Hematopoietic multipotent progenitor cell treated with erythropoietin and hydrocortisone succinate and interleukin-3 and kit ligand, for 6 days (in vitro differentiated cells): Measurements from ENCODE around the gene FOXJ2.
"Not testable (repeated sequence)": the region's sequence is repeated elsewhere in the genome, so short reads cannot be mapped to it uniquely, and the experiment has no call there.

Experiments
- DNase-seq: peaks from one replicate; pipeline ENCODE4 v3.0.0-alpha.2; 2015

FOXJ2 gene

GRCh38 chr12:8071820-8072219 lies 39.3 kb downstream of the FOXJ2 start:
- DNase-seq: not testable (repeated sequence)

DNA sequence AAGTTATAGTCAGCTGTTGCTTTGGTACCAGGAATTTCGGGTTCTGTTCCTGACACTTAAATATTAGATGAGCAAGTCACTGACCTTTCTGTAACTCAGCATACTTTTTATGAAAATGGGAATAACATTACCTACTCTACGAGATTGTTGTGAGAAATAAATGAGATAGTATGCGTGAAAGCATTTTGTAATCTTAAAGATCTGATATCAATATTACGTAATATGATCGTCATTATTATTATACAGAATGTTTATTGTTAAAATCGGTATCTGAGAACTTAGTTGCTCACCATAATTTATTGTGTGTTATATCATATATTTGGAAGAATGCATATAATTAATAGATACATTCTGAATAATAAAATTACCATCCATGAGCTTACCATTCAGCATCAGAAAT lies 43.4 kb downstream of the FOXJ2 start:
- no peak for DNase-seq

- no peak for DNase-seq
Observed at GRCh38 chr12:8076366-8076765, 43.9 kb downstream of the FOXJ2 start.

GRCh38 chr12:8077207-8077606 lies 44.7 kb downstream of the FOXJ2 start:
- DNase-seq: no peak

DNA sequence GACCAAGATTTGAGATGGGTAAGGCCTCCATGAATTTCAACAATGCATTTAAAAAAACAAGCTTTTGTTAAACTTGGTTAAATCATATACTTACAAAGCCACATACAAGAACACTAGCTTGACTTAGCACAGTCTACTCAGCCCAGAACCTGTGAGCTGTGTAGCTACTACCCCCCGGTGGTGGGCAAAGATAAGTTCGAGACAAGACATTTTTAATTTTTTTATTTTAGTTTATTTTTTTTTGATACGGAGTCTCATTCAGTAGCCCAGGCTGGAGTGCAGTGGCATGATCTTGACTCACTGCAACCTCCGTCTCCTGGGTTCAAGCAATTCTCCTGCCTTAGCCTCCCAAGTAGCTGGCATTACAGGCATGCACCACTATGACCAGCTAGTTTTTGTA lies 45.9 kb downstream of the FOXJ2 start:
- peak; percentile 83 for DNase-seq

DNA sequence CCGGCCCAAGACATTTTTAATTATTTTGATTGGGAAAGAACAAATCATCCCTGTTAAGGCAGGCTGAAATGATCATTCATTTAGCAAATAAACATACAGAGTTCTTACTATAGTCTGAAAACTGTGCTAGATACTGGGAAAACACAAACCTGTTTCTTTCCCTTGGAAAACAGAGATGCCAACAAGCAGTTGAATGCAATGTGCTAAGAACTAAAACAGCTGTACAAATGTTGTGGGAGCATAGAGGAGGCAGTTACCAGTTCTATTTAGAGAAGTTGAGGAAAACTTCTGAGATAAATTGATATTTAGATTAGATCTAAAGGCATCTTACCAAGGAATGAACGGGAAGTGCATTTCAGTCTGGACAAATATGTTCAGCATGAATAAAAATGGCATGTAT lies 46.4 kb downstream of the FOXJ2 start:
- no peak for DNase-seq

DNA sequence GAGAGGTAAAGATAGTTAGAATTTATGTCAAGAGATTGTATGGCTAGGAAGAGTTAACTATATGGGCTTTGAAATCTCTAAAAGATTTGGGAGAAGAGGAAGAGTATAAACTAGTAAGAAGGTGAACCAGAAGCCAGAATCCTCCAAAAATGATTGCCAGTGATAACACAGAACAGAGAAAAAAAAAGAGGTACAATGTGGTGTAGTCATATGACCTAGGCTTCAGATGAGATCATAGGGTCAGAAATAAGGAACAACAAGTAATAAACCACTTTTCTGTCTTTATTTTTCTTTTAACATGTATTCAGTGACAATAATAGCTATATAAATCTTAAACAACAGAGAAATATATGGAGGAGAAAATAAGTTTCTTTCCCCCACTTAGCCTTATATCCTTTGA lies 47.6 kb downstream of the FOXJ2 start:
- DNase-seq: peak; percentile 68

DNA sequence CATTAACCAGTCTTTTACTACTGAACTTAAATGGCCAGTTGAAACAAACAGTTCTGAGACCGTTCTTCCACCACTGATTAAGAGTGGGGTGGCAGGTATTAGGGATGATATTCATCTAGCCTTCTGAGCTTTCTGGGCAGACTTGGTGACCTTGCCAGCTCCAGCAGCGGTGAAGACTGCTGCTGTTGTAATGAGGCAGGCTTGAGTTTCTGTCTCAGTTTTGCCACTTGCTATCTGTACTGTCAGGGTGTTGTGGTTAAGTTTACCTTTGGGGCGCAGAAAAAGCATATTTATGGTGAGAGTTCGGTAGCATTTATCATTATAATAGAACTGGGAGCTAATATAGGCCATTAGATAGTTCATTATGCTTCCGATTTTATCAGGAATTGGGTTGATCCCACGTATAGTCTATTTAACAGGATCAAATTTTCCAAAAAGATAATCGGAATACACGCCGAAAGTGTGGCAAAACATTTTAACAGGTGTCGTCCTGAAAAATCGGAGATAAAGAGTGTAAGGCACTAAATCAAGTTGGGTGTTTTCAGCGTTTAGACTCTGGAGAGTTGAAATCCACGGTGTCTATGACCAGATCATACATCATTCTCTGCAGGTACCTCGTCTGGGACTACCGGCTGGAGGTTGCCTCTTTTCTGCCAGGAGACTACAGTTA lies 48.9 kb downstream of the FOXJ2 start:
- peak; percentile 68 for DNase-seq

DNA sequence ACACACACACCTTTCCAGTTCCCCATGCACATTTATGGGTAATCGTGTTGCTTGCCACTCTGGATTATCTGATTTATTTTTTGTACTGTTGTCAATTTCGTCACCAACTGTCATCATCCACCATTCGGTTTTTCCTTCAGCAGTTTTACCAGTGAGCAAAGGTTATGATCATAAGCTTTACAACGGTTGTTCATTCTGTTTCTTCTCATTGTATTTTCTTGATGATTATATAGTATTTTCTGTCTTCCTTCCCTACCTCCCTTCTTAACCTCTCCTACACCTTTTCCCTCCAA lies 50.2 kb downstream of the FOXJ2 start:
- DNase-seq: no peak

GRCh38 chr12:8084351-8084750 lies 51.8 kb downstream of the FOXJ2 start:
- not testable (repeated sequence) for DNase-seq

GRCh38 chr12:8087666-8088065 lies 55.1 kb downstream of the FOXJ2 start:
- no peak for DNase-seq

GRCh38 chr12:8088574-8088973 lies 56.1 kb downstream of the FOXJ2 start:
- DNase-seq: no peak

- not testable (repeated sequence) for DNase-seq
Observed at GRCh38 chr12:8089277-8089676, 56.8 kb downstream of the FOXJ2 start.

DNA sequence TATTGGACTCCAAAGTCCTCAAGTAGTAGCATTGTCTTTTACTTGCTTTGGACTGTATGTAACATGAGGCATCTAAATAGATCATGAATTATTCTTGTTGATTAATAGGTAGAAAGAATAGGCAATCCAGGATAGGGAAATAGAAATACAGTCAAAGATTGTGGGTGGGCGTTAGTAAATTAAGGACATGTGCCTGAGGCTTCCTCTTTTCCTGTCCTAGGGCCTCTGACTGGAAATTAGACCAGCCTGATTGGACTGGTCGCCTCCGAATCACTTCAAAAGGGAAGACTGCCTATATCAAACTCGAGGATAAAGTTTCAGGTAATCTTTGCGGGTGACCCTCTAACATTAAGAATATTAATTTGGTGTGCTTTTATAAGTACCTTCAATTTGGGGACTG lies 57.2 kb downstream of the FOXJ2 start:
- DNase-seq: no peak

- DNase-seq: no peak
Observed at GRCh38 chr12:8093291-8093690, 60.8 kb downstream of the FOXJ2 start.

DNA sequence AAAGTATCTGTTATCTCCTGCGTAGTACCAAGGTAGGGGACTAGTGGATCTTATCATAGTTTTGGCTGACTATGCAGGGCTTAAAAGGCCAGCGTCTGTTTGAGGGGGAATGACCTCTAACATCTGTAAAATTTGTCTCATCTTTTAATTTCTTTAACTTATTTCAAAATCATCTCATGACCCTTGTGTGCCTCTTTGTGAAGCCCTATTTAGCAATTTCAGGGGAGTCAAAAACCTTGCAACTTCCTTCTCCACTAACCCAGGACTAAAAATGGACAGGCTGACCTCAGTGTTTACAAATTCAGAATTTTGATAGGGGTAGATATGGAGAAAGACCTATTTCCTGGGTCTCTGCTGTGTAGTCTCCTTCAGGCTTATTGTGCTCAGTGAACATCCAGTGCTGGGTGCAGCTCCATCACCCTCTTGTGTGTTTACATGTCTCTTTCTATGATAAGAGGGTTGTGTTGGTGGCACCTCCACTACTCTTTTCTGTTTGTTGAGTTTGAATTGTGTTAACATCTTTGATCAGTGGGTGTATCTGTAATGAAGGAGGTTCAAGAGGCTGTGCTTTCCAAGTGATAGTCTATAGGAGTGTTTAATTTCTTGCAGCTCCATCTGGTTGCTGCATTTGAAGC lies 63.9 kb downstream of the FOXJ2 start:
- DNase-seq: no peak

GRCh38 chr12:8099235-8099634 lies 66.7 kb downstream of the FOXJ2 start:
- no peak for DNase-seq
